ENCODE data around the gene ANKRD28.

GRCh38 chr3:15666277-15666676 lies 131.5 kb downstream of the ANKRD28 start:
- TF ChIP-seq CTCF (IDR thresholded peaks at IDR 0.05) (no peak), POLR2A (IDR thresholded peaks at IDR 0.05) (no peak)

Data from ovary (tissue), 3 donors.